ENCODE results near the gene SARDH.

The SARDH gene

GRCh38 chr9:133681658-133682306, 56.4 kb downstream of the SARDH start:
- H3K4me3 ChIP-seq (ENCODE audit: severe bottlenecking) = no peak overlapping the region
- no peaks in the 10 kb centered on the region for H3K36me3 ChIP-seq (ENCODE audit: low read depth)
- no peak overlapping the region for H3K27ac ChIP-seq (ENCODE audit: poor library complexity, severe bottlenecking)
- H3K4me1 ChIP-seq (ENCODE audit: insufficient read depth, poor library complexity, severe bottlenecking) = no peaks in the 10 kb centered on the region
- no peak for TF ChIP-seq CTCF (IDR thresholded peaks at IDR 0.05; ENCODE audit: poor library complexity, severe bottlenecking)
- no peaks in the 10 kb centered on the region for H3K27me3 ChIP-seq (ENCODE audit: insufficient read depth, poor library complexity, severe bottlenecking)
- no peak for ATAC-seq (ENCODE audit: low read depth)
- H3K9me3 ChIP-seq (ENCODE audit: severe bottlenecking) = no peaks in the 10 kb centered on the region
- DNase-seq (ENCODE audit: low spot score) = no peak

- peaks cover 3% of the 10 kb centered on the region for H3K27me3 ChIP-seq (ENCODE audit: insufficient read depth, poor library complexity, severe bottlenecking)
- H3K27ac ChIP-seq (ENCODE audit: poor library complexity, severe bottlenecking) = no peak overlapping the region
- no peak for DNase-seq (ENCODE audit: low spot score)
- no peaks in the 10 kb centered on the region for H3K4me1 ChIP-seq (ENCODE audit: insufficient read depth, poor library complexity, severe bottlenecking)
- TF ChIP-seq CTCF (IDR thresholded peaks at IDR 0.05; ENCODE audit: poor library complexity, severe bottlenecking) = no peak
- H3K9me3 ChIP-seq (ENCODE audit: severe bottlenecking) = no peaks in the 10 kb centered on the region
- no peak for ATAC-seq (ENCODE audit: low read depth)
- no peak overlapping the region for H3K4me3 ChIP-seq (ENCODE audit: severe bottlenecking)
- no peaks in the 10 kb centered on the region for H3K36me3 ChIP-seq (ENCODE audit: low read depth)
Observed at GRCh38 chr9:133680976-133681657, 57.0 kb downstream of the SARDH start.

GRCh38 chr9:133680250-133680975, 57.7 kb downstream of the SARDH start:
- H3K9me3 ChIP-seq (ENCODE audit: severe bottlenecking) = no peaks in the 10 kb centered on the region
- H3K27ac ChIP-seq (ENCODE audit: poor library complexity, severe bottlenecking) = no peak overlapping the region
- H3K4me1 ChIP-seq (ENCODE audit: insufficient read depth, poor library complexity, severe bottlenecking) = no peaks in the 10 kb centered on the region
- no peak overlapping the region for H3K4me3 ChIP-seq (ENCODE audit: severe bottlenecking)
- DNase-seq (ENCODE audit: low spot score) = no peak
- no peak for TF ChIP-seq CTCF (IDR thresholded peaks at IDR 0.05; ENCODE audit: poor library complexity, severe bottlenecking)
- peaks cover 3% of the 10 kb centered on the region for H3K27me3 ChIP-seq (ENCODE audit: insufficient read depth, poor library complexity, severe bottlenecking)
- H3K36me3 ChIP-seq (ENCODE audit: low read depth) = no peaks in the 10 kb centered on the region
- no peak for ATAC-seq (ENCODE audit: low read depth)

GRCh38 chr9:133679466-133680061, 58.6 kb downstream of the SARDH start:
- no peak for DNase-seq (ENCODE audit: low spot score)
- Histone ChIP-seq H3K27me3 (ENCODE audit: insufficient read depth, poor library complexity, severe bottlenecking) (peaks cover 3% of the 10 kb centered on the region), H3K27ac (ENCODE audit: poor library complexity, severe bottlenecking) (no peak overlapping the region), H3K4me1 (ENCODE audit: insufficient read depth, poor library complexity, severe bottlenecking) (no peaks in the 10 kb centered on the region), H3K4me3 (ENCODE audit: severe bottlenecking) (no peak overlapping the region), H3K9me3 (ENCODE audit: severe bottlenecking) (no peaks in the 10 kb centered on the region), H3K36me3 (ENCODE audit: low read depth) (no peaks in the 10 kb centered on the region)
- no peak for ATAC-seq (ENCODE audit: low read depth)
- no peak for TF ChIP-seq CTCF (IDR thresholded peaks at IDR 0.05; ENCODE audit: poor library complexity, severe bottlenecking)
